Stimulated activated naive CD8-positive, alpha-beta T cell treated with anti-CD3 and anti-CD28 coated beads, Interleukin-15, amount 100 ng/mL, for 72 hours (primary cell): Measurements from ENCODE around the gene UPF1.

Experiments
- ATAC-seq: fragments of 150-1000 bp; cut with Tn5 transposase; 2 replicates; pipeline ENCODE4 v1.10.0; 2021; ENCODE audit warnings: mild to moderate bottlenecking, moderate library complexity
- DNase-seq, 2 donors: peaks; one replicate each; pipeline ENCODE4 v3.0.0; 2021 to 2022
- H3K27ac Mint-ChIP-seq, 2 donors: one replicate each; pipeline ENCODE4 v1.8.0; 2022; ENCODE audit warnings: mild to moderate bottlenecking in 2 of 2, mixed read lengths in 2 of 2, moderate library complexity in 2 of 2
- H3K27me3 Mint-ChIP-seq: one replicate; pipeline ENCODE4 v1.8.0; 2022; ENCODE audit warnings: mixed read lengths
- H3K4me1 Mint-ChIP-seq: one replicate; pipeline ENCODE4 v1.8.0; 2022; ENCODE audit warnings: mild to moderate bottlenecking, mixed read lengths
- H3K4me3 Mint-ChIP-seq, 2 donors: one replicate each; pipeline ENCODE4 v1.8.0; 2022; ENCODE audit warnings: mild to moderate bottlenecking in 2 of 2, mixed read lengths in 2 of 2, moderate library complexity in 1 of 2
- H3K9me3 Mint-ChIP-seq, 2 donors: one replicate each; pipeline ENCODE4 v1.8.0; 2022; ENCODE audit warnings: mixed read lengths in 2 of 2

Gene UPF1

GRCh38 chr19:18843960-18844359, 12.2 kb downstream of the UPF1 start:
- Mint-ChIP-seq H3K9me3 (no peaks in the 10 kb centered on the region), H3K4me1 (peaks cover 94% of the 10 kb centered on the region), H3K27ac (peak overlapping the region; percentile 69 to 82), H3K27me3 (no peaks in the 10 kb centered on the region), H3K4me3 (peak overlapping the region; percentile 77 to 82)
- no peak for DNase-seq
- no peak for ATAC-seq

DNA sequence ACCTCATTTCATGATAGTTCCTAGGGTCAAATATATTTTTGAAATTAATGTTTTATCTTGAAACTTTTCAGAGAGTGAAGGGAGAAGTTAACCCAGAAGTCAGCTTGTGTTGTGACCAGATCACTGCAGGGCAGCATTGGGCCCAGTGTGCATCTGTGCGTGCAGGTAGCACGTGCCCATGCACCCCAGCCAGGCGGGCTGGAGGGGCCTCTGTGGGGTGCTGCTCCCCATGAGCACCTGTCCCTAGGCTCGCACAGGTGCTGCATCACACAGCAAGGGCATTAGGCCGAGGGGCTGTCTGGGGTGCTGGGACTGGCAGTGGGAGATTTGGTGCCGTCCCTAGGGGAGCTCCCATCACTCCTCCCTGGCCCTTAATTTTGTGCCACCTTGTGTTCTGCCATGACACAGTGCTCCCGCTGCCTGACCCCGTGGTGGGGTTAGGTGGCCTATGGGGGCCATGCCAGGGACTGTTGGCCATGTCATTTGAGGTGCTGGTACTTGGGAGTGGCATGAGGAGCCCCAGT, 13.1 kb downstream of the UPF1 start:
- Mint-ChIP-seq H3K9me3 (no peaks in the 10 kb centered on the region), H3K4me1 (peaks cover 94% of the 10 kb centered on the region), H3K27ac (peak overlapping the region in 1 of 2 donors; percentile 39), H3K27me3 (no peaks in the 10 kb centered on the region), H3K4me3 (peak overlapping the region; percentile 47 to 82)
- no peak for DNase-seq
- no peak for ATAC-seq

DNA sequence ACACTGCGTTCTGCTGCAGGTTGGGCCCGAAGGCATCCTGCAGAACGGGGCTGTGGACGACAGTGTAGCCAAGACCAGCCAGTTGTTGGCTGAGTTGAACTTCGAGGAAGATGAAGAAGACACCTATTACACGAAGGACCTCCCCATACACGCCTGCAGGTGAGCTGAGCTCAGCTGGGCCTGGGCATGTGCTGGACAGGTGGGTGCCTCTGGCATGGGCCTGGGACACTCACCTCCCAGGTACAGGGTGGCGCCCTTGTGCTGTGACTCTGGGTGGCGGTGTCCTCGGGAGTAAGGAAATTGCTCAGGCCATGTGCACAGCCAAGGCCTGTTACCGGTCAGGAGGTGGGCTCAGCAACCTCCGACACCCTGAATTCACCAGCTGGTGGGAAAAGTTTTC, 14.2 kb downstream of the UPF1 start:
- DNase-seq (no peak), ATAC-seq (no peak)
- Mint-ChIP-seq H3K4me3 (no peak overlapping the region), H3K4me1 (peaks cover 88% of the 10 kb centered on the region), H3K27ac (no peak overlapping the region), H3K9me3 (no peaks in the 10 kb centered on the region), H3K27me3 (no peaks in the 10 kb centered on the region)

DNA sequence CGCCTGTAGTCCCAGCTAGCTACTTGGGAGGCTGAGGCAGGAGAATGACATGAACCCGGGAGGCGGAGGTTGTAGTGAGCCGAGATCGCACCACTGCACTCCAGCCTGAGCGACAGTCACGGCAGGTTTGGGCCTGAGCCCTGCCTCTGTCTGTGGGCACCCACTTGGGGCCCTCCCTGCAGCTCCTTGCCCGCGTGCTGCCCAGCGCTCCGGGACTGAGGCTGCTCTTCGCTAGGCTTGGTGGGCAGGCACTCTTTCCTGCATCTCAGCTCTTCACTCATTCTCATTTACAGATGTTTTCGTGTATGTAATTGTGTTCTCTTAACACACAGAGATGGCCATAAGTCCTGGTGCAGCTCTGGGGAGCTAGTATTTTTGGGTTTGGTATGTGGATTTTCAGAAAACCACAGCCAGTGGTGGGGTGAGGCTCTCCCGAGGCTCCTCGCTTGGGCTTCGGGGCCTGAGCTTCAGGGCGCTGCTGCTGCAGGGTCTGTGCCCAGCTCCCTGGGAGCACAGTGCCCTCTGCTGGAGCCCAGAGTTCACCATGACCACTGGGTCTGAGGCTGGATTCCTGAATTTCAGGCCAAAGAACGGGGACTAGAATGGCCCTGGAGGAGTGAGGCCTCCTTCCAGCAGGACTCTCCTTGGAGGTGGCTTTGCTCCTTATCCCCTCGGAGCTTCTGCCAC, 15.2 kb downstream of the UPF1 start:
- peak overlapping the region in 1 of 2 donors; percentile 57 for H3K4me3 Mint-ChIP-seq
- H3K27ac Mint-ChIP-seq = no peak overlapping the region

DNA sequence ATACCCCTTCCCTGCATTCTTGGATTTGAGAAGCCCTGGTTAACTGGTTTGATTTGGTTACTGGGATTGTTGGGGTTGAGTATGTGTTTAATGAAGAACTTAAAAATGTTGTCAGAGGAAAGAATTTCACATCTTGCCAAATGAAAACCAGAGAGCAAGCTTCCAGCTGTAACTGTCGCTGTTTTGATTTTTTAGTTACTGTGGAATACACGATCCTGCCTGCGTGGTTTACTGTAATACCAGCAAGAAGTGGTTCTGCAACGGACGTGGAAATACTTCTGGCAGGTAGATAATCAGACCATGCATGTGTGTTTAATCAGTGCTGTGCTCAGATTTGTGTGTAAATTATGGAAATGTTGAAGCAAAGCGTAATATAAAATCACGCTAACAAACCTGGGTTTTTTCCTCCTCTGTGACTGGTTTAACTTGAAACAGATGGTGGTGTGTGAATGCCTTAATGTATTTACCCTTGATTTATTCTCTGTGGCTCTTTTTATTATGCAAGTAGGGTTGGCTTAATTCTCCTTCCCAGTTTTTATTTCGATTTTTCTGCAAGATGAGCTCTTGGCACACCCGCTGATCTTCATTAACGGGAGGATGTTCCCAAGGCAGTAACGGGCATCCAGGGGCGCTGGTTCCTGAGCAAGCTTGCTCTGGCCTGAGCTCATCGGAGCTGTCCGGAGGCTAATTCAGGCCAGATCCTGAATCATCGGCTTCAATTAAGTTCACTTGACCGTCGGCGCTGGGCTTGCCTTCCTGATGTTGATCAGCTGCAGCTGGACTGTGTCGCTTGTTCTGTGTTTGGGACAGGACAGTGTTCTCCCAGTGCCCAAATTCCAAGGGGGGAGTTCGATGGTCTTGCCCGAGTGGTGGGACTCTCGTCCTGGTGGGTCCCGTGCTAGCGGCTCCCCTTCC, 16.0 kb downstream of the UPF1 start:
- H3K4me1 Mint-ChIP-seq = peaks cover 71% of the 10 kb centered on the region
- H3K4me3 Mint-ChIP-seq = no peak overlapping the region
- no peak overlapping the region for H3K27ac Mint-ChIP-seq
- no peaks in the 10 kb centered on the region for H3K9me3 Mint-ChIP-seq
- H3K27me3 Mint-ChIP-seq = no peaks in the 10 kb centered on the region
- ATAC-seq = no peak
- no peak for DNase-seq

More for the DNA sequence above, 15.2 kb downstream of the UPF1 start:
- ATAC-seq = peak; percentile 72
- peaks cover 78% of the 10 kb centered on the region for H3K4me1 Mint-ChIP-seq
- peak; percentile 56 to 66 for DNase-seq
- no peaks in the 10 kb centered on the region for H3K27me3 Mint-ChIP-seq
- H3K9me3 Mint-ChIP-seq = no peaks in the 10 kb centered on the region

DNA sequence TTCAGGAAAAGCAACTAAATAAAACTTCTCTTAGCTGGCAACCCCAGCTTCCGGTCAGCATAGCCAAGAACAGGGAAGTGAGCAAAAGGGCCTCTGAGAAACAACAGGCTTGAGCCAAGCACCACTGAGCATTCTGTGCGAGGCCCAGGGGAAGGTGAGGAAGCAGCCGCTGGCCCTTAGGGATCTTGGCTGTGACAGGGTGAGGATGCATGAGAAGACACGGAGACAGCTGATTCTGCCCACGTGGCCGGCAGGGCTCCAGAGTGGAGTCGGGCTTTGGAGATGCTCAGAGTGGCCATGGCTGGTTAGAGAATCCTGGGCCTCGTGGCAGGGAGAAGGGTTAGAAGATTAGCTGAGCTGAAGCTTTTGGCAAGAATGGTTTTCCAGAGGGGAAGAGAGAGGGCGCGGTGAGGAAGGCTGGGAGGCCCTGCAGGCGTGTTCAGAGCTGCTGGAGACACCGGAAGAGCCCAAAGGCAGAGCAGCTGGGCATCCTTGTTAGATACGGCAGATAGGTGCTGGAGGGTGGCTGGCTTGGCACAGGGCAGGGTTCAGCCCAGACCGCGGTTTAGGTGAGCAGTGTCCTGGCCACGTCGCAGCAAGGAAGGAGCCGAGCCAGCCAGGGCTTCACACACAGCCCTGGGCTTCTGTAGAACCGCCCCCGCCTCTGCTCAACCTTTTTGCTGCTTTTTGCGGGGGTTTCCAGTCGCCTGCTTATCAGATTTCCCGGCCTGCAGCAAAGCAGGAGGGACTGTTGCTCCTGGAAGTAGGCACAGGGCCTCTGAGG, 17.3 kb downstream of the UPF1 start:
- H3K4me3 Mint-ChIP-seq = peak overlapping the region; percentile 32 to 34
- H3K27me3 Mint-ChIP-seq = no peaks in the 10 kb centered on the region
- ATAC-seq = no peak
- H3K4me1 Mint-ChIP-seq = peaks cover 58% of the 10 kb centered on the region
- H3K9me3 Mint-ChIP-seq = no peaks in the 10 kb centered on the region
- DNase-seq = no peak
- peak overlapping the region in 1 of 2 donors; percentile 16 for H3K27ac Mint-ChIP-seq

- DNase-seq = no peak
- peak overlapping the region; percentile 88 for H3K27ac Mint-ChIP-seq
- ATAC-seq = no peak
- H3K27me3 Mint-ChIP-seq = no peaks in the 10 kb centered on the region
- peaks cover 50% of the 10 kb centered on the region for H3K4me1 Mint-ChIP-seq
- peak overlapping the region in 1 of 2 donors; percentile 34 for H3K4me3 Mint-ChIP-seq
- no peaks in the 10 kb centered on the region for H3K9me3 Mint-ChIP-seq
Observed at GRCh38 chr19:18849838-18850400, 18.2 kb downstream of the UPF1 start.

DNA sequence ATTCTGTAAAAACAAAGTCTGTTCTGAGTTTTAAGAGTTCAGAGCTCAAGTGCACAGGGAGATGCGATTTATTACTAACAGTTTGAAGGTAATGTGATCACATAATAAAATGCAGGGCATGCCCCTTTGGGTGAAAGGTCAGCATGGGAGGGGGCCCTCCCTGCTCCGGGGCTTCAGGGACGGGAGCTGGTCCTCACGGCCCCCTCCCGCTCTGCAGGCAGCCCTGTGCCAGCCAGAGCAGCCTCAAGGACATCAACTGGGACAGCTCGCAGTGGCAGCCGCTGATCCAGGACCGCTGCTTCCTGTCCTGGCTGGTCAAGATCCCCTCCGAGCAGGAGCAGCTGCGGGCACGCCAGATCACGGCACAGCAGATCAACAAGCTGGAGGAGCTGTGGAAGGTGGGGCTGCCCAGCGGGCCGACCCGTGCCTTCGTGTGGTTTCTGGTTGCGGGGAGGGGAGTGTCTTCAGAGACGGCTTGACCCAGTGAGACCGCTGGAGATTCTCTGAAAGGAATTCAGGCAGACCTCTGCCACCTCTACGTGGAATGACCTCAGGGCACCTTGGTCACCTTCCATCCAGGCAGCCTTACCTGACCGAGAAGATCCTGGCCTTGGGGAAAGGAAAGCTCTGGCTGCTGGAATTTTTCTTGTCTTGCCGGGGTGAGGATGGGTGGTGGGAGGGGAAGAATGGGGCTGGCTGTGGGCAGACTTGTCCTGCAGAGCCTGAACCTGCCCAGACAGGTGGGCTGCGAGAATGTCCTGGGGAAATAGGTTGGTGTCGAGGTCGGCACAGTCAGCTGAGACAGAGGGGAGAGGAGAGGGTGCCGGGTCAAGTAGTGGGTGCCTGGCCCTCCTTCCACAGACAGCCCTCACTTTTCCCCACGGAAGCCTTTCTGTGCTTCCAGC, 19.0 kb downstream of the UPF1 start:
- Mint-ChIP-seq H3K4me1 (peaks cover 42% of the 10 kb centered on the region), H3K9me3 (no peaks in the 10 kb centered on the region), H3K27me3 (no peaks in the 10 kb centered on the region), H3K27ac (peak overlapping the region in 1 of 2 donors; percentile 56), H3K4me3 (no peak overlapping the region)
- DNase-seq = no peak
- no peak for ATAC-seq

GRCh38 chr19:18851673-18852325, 20.0 kb downstream of the UPF1 start:
- DNase-seq = no peak
- Mint-ChIP-seq H3K4me3 (no peak overlapping the region), H3K9me3 (no peaks in the 10 kb centered on the region), H3K4me1 (peaks cover 31% of the 10 kb centered on the region), H3K27ac (no peak overlapping the region), H3K27me3 (no peaks in the 10 kb centered on the region)
- ATAC-seq = no peak

- no peak overlapping the region for H3K4me3 Mint-ChIP-seq
- H3K9me3 Mint-ChIP-seq = no peaks in the 10 kb centered on the region
- peaks cover 24% of the 10 kb centered on the region for H3K4me1 Mint-ChIP-seq
- no peak for DNase-seq
- ATAC-seq = no peak
- H3K27me3 Mint-ChIP-seq = no peaks in the 10 kb centered on the region
- peak overlapping the region in 1 of 2 donors; percentile 89 for H3K27ac Mint-ChIP-seq
Observed at GRCh38 chr19:18852648-18853047, 20.9 kb downstream of the UPF1 start.

DNA sequence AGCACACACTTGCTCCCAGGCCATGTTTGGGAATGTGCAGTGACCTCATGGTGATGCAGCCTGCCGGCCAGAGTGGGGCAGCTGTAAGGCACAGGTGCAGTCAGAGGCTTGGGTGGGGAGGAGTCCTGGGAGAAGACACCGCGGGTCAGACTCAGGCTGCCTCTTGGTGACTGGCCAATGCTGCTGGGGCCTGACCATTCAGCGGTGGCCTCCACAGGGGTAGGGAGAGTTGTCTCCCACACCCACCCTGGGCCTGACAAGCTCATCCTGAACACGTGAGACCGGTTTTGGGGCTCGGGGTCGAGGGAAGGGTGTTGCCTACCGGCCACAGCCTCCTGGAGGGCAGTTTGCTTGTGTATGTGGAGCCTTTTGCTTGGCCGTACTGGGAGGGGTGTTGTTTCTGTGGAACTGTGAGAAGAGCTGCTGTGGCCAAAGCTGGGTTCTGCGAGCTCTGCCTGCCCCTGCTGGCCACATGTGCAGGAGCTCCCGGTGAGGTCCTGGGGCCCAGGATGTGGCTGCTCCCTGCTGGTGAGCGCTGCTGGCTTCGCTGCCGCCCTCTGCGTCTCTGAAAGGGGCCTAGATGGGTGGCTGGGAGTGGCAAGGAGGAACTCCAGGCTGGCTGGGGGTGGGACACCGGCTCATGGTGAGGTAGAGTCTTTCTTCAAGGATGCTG, 22.1 kb downstream of the UPF1 start:
- Mint-ChIP-seq H3K27me3 (no peaks in the 10 kb centered on the region), H3K4me1 (peaks cover 15% of the 10 kb centered on the region), H3K4me3 (no peak overlapping the region), H3K9me3 (no peaks in the 10 kb centered on the region), H3K27ac (peak overlapping the region in 1 of 2 donors; percentile 19)
- no peak for ATAC-seq
- no peak for DNase-seq

- H3K27ac Mint-ChIP-seq = no peak overlapping the region
- H3K4me1 Mint-ChIP-seq = peaks cover 4% of the 10 kb centered on the region
- H3K4me3 Mint-ChIP-seq = no peak overlapping the region
- H3K9me3 Mint-ChIP-seq = no peaks in the 10 kb centered on the region
- ATAC-seq (no peak), DNase-seq (no peak)
- no peaks in the 10 kb centered on the region for H3K27me3 Mint-ChIP-seq
Observed at GRCh38 chr19:18854982-18855381, 23.2 kb downstream of the UPF1 start.

GRCh38 chr19:18855647-18856384, 24.1 kb downstream of the UPF1 start:
- no peaks in the 10 kb centered on the region for H3K4me1 Mint-ChIP-seq
- ATAC-seq (no peak), DNase-seq (no peak)
- no peaks in the 10 kb centered on the region for H3K9me3 Mint-ChIP-seq
- H3K4me3 Mint-ChIP-seq = no peak overlapping the region
- peak overlapping the region in 1 of 2 donors; percentile 90 for H3K27ac Mint-ChIP-seq
- H3K27me3 Mint-ChIP-seq = no peaks in the 10 kb centered on the region
